GM18502 (cell line): ENCODE results near the gene ADGRF5.
"Not testable (repeated sequence)": the region's sequence is repeated elsewhere in the genome, so short reads cannot be mapped to it uniquely, and the experiment has no call there.

Source experiments
- ATAC-seq: cut with Tn5 transposase; IDR thresholded peaks from one replicate; pipeline ENCODE4 v1.9.1; 2021; ENCODE audit warnings: mild to moderate bottlenecking; ENCODE audit not compliant: unreplicated experiment, poor library complexity

ADGRF5 gene

DNA sequence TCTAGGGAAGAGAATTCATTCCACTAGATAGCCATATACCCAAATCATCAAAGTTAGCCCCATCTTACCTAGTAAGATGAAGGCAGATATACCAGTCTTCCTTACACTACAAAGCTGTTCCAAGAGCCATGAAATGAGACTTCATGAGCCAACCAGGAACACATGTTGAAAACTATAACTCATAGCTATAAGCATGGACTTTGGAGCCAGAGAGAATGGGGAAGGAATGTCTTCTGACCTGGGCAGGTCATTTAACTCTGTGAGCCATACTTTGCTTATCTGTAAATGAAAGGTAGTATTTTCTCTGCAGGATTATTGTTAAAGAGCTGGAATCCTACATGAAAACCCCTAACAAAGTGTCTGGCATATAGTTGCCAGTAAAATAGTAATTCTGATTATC, 27.3 kb downstream of the ADGRF5 start:
- ATAC-seq: no peak

- ATAC-seq: no peak
Measured at GRCh38 chr6:46893648-46894047, 28.1 kb downstream of the ADGRF5 start.

GRCh38 chr6:46891252-46891795, 30.4 kb downstream of the ADGRF5 start:
- ATAC-seq: no peak

DNA sequence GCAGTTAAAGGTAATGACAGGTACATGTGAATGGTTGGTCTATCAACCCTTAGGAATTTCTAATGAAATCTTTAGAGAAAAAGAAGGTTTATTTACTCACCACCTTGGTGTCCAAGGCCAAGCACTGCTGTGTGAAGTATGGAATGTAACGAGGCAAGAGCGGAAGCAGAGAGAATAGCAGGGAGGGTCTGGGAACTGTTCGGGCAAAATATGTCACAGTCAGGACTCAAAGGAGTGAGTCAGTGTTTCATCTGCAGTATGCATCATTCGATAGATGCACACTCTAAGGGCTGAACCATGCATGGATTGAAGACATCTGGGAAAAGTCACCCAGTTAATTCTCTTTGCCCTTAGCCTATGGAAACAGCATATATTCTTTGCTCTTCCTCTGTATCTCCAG, 33.2 kb downstream of the ADGRF5 start:
- ATAC-seq: no peak

DNA sequence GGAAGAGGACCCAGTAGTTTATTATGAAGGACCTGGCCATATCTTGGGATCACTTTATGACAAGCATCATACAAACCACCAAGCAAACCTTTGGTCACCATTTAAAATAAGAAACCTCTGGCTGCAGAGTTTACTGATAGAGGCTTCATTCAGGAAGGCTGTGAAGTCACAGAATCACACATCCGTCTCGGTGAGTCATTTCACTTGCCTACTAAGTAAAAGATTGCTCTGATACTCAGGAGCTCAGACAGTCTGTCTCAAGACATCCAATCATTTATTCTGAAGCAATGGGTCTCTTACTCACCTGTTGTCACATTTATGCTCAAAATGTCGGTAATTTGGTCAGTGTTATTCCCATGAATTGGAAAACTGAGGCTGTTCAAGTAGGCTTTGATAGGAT, 33.7 kb downstream of the ADGRF5 start:
- ATAC-seq: no peak

GRCh38 chr6:46882645-46883044, 39.1 kb downstream of the ADGRF5 start:
- ATAC-seq: no peak

DNA sequence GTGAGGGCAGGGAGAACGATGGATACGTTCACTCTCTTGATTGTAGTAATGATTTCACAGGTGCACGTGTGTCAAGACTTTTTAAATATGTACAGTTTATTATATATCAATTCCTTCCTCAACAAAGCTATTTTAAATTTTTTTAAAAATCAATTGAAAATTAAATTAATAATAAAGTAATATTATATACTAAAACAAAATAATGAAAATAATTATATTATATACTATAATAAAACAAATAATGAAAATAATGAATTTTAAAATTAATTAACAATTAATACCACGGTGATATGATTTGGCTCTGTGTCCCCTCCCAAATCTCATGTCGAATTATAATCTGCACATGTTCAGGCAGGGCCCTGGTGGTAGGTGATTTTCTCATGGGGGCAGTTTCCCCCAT, 42.7 kb downstream of the ADGRF5 start:
- ATAC-seq: no peak

DNA sequence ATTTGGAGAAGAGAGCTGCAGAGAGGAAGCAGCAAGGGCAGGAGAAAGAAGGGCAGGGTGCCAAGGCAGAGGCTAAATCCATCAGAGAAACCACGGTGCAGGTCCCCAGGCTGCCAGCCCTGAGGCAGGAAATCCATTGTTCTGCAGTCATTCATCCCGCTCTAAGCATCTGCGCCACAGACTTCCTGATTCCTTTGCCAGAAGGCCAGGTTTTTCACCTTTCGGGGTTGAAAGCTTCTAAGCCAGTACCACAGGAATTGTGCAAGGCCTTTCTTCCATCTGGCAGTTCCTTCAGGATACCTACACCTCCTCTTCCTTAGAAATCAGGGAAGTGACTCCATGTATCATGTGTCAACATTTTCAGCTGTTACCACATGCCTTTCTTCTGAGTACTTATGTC, 45.6 kb downstream of the ADGRF5 start:
- ATAC-seq: no peak

DNA sequence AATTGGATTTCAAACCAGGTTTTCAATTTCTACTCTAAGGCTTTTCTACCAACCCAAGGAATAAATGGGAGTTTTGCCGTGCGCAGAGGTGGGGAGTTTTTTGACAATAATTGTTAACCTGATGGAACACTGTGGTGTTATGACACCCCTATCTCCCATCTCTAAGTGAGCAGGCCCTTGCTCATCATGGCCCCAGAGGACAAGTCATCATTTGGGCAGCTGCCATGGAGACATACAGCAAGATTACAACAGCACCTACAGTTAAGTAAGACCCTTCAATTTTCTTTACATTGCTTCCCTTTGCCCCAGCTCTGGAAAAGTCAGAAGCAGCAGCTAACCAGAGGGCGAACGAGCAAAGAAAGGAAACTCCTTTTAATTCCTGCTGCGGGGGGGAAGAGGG, 54.3 kb downstream of the ADGRF5 start:
- no peak for ATAC-seq

GRCh38 chr6:46865221-46865620, 56.5 kb downstream of the ADGRF5 start:
- ATAC-seq: no peak

- ATAC-seq: no peak
Measured at GRCh38 chr6:46863791-46864190, 57.9 kb downstream of the ADGRF5 start.

GRCh38 chr6:46862381-46862780, 59.4 kb downstream of the ADGRF5 start:
- ATAC-seq: no peak

- not testable (repeated sequence) for ATAC-seq
Measured at GRCh38 chr6:46855966-46856365, 65.8 kb downstream of the ADGRF5 start.

GRCh38 chr6:46851576-46851975, 70.2 kb downstream of the ADGRF5 start:
- ATAC-seq: not testable (repeated sequence)

- no peak for ATAC-seq
Measured at GRCh38 chr6:46850792-46851191, 70.9 kb downstream of the ADGRF5 start.

GRCh38 chr6:46849361-46849690, 72.4 kb downstream of the ADGRF5 start:
- no peak for ATAC-seq

- ATAC-seq: peak; percentile 94
Measured at GRCh38 chr6:46848684-46849360, 72.9 kb downstream of the ADGRF5 start.

GRCh38 chr6:46845126-46845525, 76.6 kb downstream of the ADGRF5 start:
- ATAC-seq: no peak

DNA sequence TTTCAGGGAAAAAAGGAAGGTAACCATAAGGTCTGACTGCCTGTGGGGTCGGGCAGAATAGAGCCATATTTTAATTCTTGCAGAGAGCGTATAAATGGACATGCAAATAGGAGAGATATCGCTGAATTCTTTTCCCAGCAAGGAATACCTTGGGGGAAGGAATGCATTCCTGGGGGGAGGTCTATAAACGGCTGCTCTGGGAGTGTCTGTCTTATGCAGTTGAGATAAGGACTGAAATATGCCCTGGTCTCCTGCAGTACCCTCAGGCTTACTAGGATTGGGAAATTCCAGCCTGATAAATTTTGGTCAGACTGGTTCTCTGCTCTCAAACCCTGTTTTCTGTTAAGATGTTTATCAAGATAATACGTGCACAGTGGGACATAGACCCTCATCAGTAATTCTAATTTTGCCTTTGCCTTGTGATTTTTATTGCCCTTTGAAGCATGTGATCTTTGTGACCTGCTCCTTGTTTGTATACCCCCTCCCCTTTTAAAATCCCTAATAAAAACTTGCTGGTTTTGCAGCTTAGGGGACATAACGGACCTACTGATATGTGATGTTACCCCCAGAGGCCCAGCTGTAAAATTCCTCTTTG, 79.4 kb downstream of the ADGRF5 start:
- ATAC-seq: not testable (repeated sequence)

DNA sequence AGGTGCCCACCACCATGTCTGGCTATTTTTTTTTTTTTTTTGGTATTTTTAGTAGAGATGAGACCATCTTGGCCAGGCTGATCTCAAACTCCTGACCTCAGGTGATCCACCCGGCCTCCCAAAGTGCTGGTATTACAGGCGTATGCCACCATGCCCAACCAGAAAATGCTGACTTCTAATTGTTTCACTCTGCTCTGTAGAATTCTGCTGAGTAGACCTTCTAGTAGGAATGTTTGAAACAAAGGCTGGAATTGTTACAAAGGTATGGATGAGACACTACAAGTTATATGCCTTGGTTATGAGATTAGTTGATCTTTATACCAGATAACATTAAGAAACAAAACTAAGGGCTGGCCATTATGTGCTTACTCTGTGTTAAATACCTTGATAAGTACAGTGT, 83.7 kb downstream of the ADGRF5 start:
- no peak for ATAC-seq

- not testable (repeated sequence) for ATAC-seq
Measured at GRCh38 chr6:46834991-46835390, 86.7 kb downstream of the ADGRF5 start.

DNA sequence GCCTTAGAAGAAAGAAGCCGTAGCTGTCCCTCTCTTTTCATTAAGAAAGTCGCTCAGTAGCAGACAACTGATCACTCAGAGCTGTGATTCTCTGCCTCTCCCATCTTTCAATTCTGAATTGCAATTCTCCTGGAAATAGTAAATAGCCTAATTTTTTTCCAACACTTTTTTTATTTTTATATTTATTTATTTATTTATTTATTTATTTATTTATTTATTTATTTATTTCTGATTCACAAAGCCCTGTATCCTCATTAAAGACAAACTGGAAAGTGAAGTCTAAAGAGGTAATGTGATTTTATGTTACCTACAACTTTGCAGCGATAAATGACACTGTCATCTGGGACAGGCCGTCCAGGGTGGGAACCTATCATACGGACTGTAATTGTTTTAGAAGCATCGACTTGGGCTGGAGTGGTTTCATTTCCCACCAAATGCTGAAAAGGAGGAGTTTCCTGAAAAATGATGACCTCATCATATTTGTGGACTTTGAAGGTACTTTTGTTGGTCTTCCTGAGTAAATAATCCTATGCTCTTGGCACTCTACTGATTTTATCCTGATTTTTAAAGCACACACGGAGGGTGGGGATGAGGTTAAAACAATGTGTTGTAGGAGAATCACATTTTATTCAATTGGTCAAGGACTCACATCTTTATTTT, 87.4 kb downstream of the ADGRF5 start:
- not testable (repeated sequence) for ATAC-seq
